ENCODE measurements around the gene MCU. TPM values are rescaled to one million over a fixed set of nuclear protein-coding genes. Genes with fewer than 3 reads are reported as not detected.

Gene MCU
- total RNA-seq, 2 donors from 2014 or later: 11.6 to 18.7 TPM

DNA sequence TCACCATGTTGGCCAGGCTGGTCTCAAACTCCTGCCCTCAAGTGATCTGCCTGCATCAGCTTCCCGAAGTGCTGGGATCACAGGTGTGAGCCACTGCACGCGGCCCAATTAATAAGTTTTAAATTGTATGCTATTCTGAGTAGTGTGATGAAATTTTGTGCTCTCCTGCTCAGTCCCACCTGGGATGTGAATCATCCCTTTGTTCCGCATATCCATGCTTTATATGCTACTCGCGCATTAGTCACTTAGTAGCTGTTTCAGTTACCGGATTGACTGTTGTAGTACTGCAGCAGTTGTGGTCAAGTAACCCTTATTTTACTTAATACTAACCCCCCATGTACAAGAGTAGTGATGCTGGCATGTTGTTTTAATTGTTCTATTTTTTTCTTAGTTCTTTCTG is 154.3 kb downstream of the MCU start:
- ATAC-seq (no peak), DNase-seq (ENCODE audit: low spot score) (no peak)
- Mint-ChIP-seq H3K36me3 (no peaks in the 10 kb centered on the region), H3K27ac (no peak overlapping the region), H3K4me3 (no peak overlapping the region), H3K27me3 (no peaks in the 10 kb centered on the region), H3K9me3 (no peaks in the 10 kb centered on the region), H3K4me1 (ENCODE audit: low read depth in 2 of 2) (no peaks in the 10 kb centered on the region)

DNA sequence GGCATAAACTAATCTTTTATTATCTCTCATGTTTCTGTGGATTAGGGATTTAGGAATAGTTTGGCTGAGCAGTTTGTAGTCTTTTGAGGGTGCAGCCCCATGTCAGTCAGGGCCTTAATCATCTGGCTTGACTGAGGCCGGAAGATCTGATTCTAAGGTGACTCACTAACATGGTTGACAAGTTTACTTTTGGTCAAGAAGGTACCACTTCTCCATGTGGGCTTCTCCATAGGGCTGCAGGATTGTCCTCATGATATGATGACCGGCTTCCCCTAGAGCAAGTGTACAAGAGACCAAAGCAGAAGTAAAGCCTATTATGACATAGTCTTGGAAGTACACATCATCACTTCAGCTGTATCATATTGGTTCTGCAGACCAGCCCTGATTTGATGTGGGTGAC is 155.7 kb downstream of the MCU start:
- no peaks in the 10 kb centered on the region for H3K4me1 Mint-ChIP-seq (ENCODE audit: low read depth in 2 of 2)
- no peak for DNase-seq (ENCODE audit: low spot score)
- H3K4me3 Mint-ChIP-seq: no peak overlapping the region
- no peaks in the 10 kb centered on the region for H3K27me3 Mint-ChIP-seq
- H3K36me3 Mint-ChIP-seq: no peaks in the 10 kb centered on the region
- no peaks in the 10 kb centered on the region for H3K9me3 Mint-ChIP-seq
- no peak overlapping the region for H3K27ac Mint-ChIP-seq
- ATAC-seq: no peak

DNA sequence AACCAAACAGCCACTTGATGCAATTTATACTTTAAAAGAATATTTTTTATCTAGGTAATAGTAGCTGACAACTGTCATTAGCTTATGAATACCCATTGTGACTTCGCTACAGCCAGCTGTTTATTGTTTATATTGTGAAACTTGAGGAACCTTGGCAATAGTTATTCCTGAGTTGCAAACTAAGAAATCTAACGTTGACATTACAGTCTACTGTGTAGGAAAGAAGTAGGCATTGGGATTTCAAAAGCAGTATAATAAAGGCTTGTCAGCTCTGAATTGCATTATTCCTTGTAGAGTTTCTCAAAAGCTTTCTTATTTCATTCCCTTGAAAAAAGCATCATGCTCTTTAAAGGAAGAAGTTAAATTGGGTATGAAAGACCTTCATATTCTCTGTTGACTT is 158.9 kb downstream of the MCU start:
- H3K4me3 Mint-ChIP-seq: no peak overlapping the region
- H3K36me3 Mint-ChIP-seq: no peaks in the 10 kb centered on the region
- no peak overlapping the region for H3K27ac Mint-ChIP-seq
- H3K9me3 Mint-ChIP-seq: no peaks in the 10 kb centered on the region
- no peaks in the 10 kb centered on the region for H3K27me3 Mint-ChIP-seq
- DNase-seq (ENCODE audit: low spot score) (no peak), ATAC-seq (no peak)
- no peaks in the 10 kb centered on the region for H3K4me1 Mint-ChIP-seq (ENCODE audit: low read depth in 2 of 2)

DNA sequence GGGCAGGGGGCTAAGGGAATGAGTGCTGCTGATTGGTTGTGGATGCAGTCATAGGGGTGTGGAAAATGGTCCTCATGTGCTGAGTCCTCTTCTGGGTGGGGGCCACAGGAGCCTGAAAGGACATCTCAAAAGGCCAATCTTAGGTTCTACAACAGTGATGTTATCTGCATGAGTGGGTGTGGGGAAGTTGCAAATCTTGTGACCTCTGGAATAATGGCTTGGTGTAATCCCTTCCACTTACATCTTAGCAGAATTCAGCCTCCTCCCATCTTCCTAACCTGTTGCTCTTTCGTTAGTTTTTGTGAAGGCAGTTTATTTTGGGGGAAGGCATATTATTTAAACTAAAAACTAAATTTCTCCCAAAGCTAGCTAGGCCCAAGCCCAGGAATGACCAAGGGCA is 159.6 kb downstream of the MCU start:
- DNase-seq (ENCODE audit: low spot score) (no peak), ATAC-seq (no peak)
- H3K9me3 Mint-ChIP-seq: no peaks in the 10 kb centered on the region
- no peak overlapping the region for H3K27ac Mint-ChIP-seq
- no peaks in the 10 kb centered on the region for H3K36me3 Mint-ChIP-seq
- no peak overlapping the region for H3K4me3 Mint-ChIP-seq
- H3K4me1 Mint-ChIP-seq (ENCODE audit: low read depth in 2 of 2): no peaks in the 10 kb centered on the region
- no peaks in the 10 kb centered on the region for H3K27me3 Mint-ChIP-seq

DNA sequence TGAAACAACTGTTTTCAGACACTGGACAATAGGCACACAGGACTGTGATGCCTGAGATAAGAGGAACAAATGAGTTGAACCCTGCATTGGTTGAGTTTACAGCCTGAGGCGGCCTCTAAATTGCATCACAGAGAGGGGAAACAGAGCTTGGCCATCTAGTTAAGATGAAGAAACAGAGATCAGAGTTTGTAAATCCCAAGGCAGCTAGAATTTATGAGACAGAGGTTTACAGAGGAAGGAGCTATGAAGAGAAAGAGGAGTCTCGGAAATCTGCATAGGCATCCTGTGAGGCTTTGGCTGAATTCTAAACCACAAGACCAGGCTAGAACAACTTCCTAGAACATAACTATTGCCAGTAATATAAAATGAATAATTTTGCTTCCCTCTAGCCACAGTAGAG is 160.6 kb downstream of the MCU start:
- H3K36me3 Mint-ChIP-seq: no peaks in the 10 kb centered on the region
- no peak for ATAC-seq
- H3K9me3 Mint-ChIP-seq: no peaks in the 10 kb centered on the region
- DNase-seq (ENCODE audit: low spot score): no peak
- H3K27ac Mint-ChIP-seq: no peak overlapping the region
- no peak overlapping the region for H3K4me3 Mint-ChIP-seq
- H3K27me3 Mint-ChIP-seq: no peaks in the 10 kb centered on the region
- H3K4me1 Mint-ChIP-seq (ENCODE audit: low read depth in 2 of 2): no peaks in the 10 kb centered on the region

DNA sequence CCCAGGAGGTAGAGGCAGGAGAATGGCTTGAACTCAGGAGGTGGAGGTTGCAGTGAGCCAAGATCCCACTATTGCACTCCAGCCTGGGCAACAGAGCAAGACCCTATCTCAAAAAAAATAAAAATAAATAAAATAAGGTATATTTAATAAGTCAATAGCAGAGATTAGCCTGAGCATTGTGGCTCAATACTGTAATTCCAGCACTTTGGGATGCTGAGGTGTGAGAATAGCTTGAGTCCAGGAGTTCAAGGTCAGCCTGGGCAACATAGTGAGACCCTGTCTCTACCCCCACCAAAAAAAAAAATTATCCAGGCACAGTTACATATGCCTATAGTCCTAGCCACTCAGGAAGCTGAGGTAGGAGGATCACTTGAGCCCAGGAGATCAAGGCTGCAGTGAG is 163.2 kb downstream of the MCU start:
- Mint-ChIP-seq H3K27ac (no peak overlapping the region), H3K4me1 (ENCODE audit: low read depth in 2 of 2) (no peaks in the 10 kb centered on the region)

DNA sequence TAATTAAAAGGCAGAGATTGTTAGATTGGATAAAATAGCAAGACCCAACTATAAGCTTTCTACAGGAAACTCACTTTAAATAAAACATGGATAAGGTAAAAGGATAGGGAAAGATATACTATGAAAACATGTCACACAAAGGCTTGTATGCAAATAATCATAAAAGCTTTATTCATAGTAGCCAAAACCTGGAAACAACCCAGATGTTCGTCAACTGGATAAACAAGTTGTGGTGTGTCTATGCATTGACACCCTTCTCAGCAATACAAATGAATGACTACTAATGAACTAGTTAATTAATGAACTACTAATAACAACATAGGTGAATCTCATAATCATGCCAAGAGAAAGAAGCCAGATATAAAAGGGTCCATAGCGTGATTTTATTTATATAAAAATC is 163.8 kb downstream of the MCU start:
- no peak for ATAC-seq
- no peaks in the 10 kb centered on the region for H3K9me3 Mint-ChIP-seq
- no peaks in the 10 kb centered on the region for H3K4me1 Mint-ChIP-seq (ENCODE audit: low read depth in 2 of 2)

More for the DNA sequence above, 163.2 kb downstream of the MCU start:
- DNase-seq (ENCODE audit: low spot score) (no peak), ATAC-seq (no peak)
- H3K4me3 Mint-ChIP-seq: no peak overlapping the region
- no peaks in the 10 kb centered on the region for H3K9me3 Mint-ChIP-seq
- no peaks in the 10 kb centered on the region for H3K36me3 Mint-ChIP-seq
- no peaks in the 10 kb centered on the region for H3K27me3 Mint-ChIP-seq

DNA sequence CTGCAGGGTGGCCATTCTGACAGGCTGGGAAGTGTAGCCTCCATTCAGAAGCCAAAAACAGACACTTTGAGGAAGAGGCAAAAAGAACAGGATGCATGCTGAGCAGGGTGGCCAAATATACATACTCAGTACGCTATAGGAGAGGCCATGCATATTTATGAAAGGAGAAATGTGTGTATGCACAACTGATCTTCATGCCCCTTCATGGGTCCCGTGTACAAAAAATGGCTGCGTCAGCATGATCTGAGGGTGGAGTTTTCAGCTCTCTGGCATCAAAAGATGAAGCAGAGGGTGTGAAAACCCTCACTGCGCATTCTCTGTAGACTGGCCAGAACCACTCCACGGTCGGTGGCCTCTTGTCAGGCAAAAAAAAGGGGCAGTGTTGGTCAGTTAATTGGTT is 166.1 kb downstream of the MCU start:
- no peaks in the 10 kb centered on the region for H3K9me3 Mint-ChIP-seq
- H3K27me3 Mint-ChIP-seq: no peaks in the 10 kb centered on the region
- ATAC-seq: no peak
- H3K27ac Mint-ChIP-seq: no peak overlapping the region
- no peak for DNase-seq (ENCODE audit: low spot score)
- H3K4me1 Mint-ChIP-seq (ENCODE audit: low read depth in 2 of 2): no peaks in the 10 kb centered on the region
- H3K36me3 Mint-ChIP-seq: no peaks in the 10 kb centered on the region
- H3K4me3 Mint-ChIP-seq: no peak overlapping the region

More for the DNA sequence above, 163.8 kb downstream of the MCU start:
- no peaks in the 10 kb centered on the region for H3K27me3 Mint-ChIP-seq
- H3K4me3 Mint-ChIP-seq: no peak overlapping the region
- no peak for DNase-seq (ENCODE audit: low spot score)
- H3K36me3 Mint-ChIP-seq: no peaks in the 10 kb centered on the region
- no peak overlapping the region for H3K27ac Mint-ChIP-seq

DNA sequence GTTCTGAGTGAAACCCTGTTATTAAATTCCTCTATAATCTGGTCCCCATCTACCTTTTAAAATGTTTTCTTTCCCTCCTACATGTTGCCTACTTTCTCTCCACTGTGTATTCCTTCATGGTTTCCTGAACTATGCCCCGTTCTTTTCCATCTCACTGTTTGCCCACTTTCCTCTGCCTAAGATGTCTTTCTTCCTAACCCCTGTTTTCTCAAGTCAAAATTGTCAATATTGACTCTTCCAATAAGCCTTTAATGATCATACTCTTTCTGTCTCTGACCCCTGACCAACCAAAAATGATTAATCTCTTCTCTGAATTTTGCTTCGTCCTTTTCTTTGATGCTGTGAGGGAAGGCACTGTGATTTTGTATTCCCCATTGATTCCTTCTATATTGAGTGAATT is 171.0 kb downstream of the MCU start:
- Mint-ChIP-seq H3K36me3 (no peaks in the 10 kb centered on the region), H3K9me3 (no peaks in the 10 kb centered on the region), H3K4me1 (ENCODE audit: low read depth in 2 of 2) (no peaks in the 10 kb centered on the region), H3K4me3 (no peak overlapping the region), H3K27me3 (no peaks in the 10 kb centered on the region), H3K27ac (no peak overlapping the region)
- ATAC-seq (no peak), DNase-seq (ENCODE audit: low spot score) (no peak)

DNA sequence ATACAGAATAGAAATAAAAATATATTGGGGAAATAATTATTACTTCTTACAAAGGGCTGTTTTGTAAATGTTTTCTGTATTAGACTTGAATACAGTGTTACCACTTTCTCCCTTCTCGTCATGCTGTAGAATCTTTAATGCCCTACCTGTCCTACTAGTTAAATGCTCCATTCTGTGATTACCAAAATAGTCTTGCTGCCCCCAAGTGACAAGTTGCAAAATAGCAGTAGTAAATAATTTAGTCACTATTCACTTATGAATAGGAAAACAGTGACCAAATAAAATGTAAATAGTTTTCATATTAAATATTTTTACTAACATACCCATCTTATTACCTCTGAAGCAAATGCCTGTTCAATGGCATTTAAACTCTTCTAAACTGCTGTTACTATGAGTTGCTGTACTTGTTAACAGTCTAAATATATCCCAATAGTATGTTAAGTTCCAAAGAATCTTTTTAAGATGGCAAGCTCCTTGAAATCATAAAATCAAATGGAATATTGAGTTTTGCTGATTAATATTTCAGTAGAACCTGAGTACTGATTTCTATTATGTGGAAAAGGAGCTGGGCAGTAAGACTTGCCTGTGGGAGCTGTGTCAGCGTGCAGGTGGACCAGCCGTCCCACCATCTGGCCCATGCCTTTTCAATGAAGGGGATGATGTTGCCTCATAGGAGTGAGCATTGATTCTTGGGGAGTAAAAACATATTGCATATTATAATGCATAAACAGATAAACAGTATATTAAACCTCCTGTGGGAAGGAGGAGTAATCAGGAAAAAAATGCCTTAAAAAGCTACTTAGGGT is 183.5 kb downstream of the MCU start:
- Mint-ChIP-seq H3K27me3 (no peaks in the 10 kb centered on the region), H3K27ac (no peak overlapping the region), H3K9me3 (no peaks in the 10 kb centered on the region), H3K4me3 (no peak overlapping the region), H3K36me3 (peaks cover 9% of the 10 kb centered on the region), H3K4me1 (ENCODE audit: low read depth in 2 of 2) (no peaks in the 10 kb centered on the region)
- ATAC-seq (no peak), DNase-seq (ENCODE audit: low spot score) (no peak)

DNA sequence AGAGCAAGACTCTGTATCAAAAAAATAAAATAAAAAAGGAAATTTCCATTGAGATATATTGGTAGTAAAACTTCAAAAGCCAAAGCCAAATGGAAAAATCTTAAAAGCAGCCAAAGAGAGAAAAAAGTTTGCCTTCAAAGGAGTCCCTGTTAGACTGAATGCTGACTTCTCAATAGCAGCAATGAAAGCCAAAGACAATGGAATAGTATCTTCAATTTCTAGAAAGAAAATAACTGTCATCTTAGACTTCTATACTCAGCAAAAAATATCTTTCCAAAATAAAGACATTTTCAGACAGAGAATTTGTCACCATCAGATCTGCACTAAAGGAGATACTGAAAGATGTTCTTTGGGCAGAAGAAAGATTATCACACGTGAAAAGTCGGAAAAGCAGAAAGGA is 187.3 kb downstream of the MCU start:
- no peak for DNase-seq (ENCODE audit: low spot score)
- no peaks in the 10 kb centered on the region for H3K27me3 Mint-ChIP-seq
- peaks cover 14% of the 10 kb centered on the region for H3K36me3 Mint-ChIP-seq
- no peaks in the 10 kb centered on the region for H3K4me1 Mint-ChIP-seq (ENCODE audit: low read depth in 2 of 2)
- no peaks in the 10 kb centered on the region for H3K9me3 Mint-ChIP-seq
- H3K4me3 Mint-ChIP-seq: no peak overlapping the region
- no peak overlapping the region for H3K27ac Mint-ChIP-seq
- no peak for ATAC-seq

DNA sequence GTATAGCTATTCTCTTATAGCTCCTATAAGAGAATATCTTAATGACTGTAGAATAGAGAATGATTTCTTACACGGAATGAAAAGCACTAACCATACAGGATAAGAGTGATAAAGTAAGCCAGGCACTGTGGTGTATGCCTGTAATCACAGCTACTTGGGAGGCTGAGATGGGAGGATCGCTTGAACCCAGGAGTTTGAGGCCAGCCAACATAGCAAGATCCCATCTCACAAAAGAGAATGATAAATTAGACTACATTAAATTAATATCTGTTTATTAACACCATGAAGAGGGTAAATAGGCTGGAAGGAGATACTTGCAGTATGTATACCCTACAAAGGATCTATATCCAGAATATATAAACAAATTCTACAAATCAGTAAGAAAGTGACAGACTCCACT is 189.3 kb downstream of the MCU start:
- Mint-ChIP-seq H3K27ac (no peak overlapping the region), H3K9me3 (no peaks in the 10 kb centered on the region), H3K4me1 (ENCODE audit: low read depth in 2 of 2) (no peaks in the 10 kb centered on the region), H3K27me3 (no peaks in the 10 kb centered on the region), H3K4me3 (no peak overlapping the region), H3K36me3 (peaks cover 18% of the 10 kb centered on the region)
- ATAC-seq: no peak
- no peak for DNase-seq (ENCODE audit: low spot score)

DNA sequence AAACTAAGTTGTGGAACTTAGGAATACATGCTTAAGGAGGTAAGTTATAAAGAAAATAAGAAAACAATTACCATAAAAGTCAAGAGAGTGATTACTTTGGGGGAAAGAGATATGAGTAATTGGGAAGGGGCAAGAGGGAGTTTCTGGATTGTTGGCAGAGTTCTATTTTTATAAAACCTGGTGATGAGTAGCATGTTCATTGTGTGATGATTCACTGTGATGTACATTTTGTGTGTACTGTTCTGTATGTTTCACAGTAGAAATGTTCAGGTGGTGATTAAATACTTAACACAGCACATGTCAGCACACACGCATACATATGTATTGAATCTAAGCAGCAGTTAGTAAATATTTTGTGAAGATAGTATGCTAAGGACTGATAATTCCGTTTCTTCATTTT is 191.9 kb downstream of the MCU start:
- Mint-ChIP-seq H3K27ac (no peak overlapping the region), H3K4me3 (no peak overlapping the region), H3K36me3 (peaks cover 20% of the 10 kb centered on the region), H3K4me1 (ENCODE audit: low read depth in 2 of 2) (peaks cover 15 to 18% of the 10 kb centered on the region in 2 donors), H3K27me3 (no peaks in the 10 kb centered on the region), H3K9me3 (no peaks in the 10 kb centered on the region)
- DNase-seq (ENCODE audit: low spot score) (no peak), ATAC-seq (no peak)

DNA sequence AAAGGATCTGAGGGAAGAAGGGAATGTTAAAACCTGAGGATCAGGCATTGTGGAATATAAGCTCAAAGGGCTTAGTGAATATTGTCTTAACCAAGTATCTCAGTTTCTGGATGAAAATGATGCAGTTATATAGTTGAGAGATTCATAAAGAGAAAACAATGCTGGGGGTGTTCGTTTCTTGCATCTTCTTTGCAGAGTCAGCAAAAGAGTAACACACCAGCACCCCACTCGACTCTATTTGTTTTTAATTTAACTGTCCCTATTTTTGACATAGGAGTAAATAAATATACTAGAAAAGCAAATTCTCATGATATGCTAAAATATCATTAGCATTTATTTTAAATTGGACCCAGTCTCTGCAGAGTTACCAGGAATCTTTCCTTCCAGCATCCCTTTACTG is 194.0 kb downstream of the MCU start:
- no peaks in the 10 kb centered on the region for H3K9me3 Mint-ChIP-seq
- H3K4me3 Mint-ChIP-seq: no peak overlapping the region
- ATAC-seq (no peak), DNase-seq (ENCODE audit: low spot score) (no peak)
- no peak overlapping the region for H3K27ac Mint-ChIP-seq
- peaks cover 24 to 25% of the 10 kb centered on the region in 2 donors for H3K4me1 Mint-ChIP-seq (ENCODE audit: low read depth in 2 of 2)
- no peaks in the 10 kb centered on the region for H3K27me3 Mint-ChIP-seq
- H3K36me3 Mint-ChIP-seq: peaks cover 16% of the 10 kb centered on the region

DNA sequence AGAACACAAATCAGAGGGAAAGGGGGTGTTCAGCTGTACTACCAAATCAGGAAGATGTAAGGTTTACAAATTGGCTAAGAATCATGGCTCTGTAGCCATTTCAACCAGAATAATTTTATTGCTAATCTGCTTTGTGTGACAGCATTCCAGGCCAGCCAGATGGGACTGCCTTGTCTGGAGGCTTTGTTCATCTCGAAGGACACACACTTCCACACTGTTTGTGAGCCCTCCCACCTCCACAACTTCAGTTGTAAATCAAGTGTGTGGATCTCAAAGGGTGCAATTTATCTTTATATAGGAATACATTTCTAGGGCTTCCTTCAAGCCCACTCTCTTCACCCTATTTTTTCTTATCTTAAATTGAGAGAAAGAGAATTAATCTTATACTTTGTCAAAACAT is 194.7 kb downstream of the MCU start:
- ATAC-seq (no peak), DNase-seq (ENCODE audit: low spot score) (no peak)
- Mint-ChIP-seq H3K4me3 (no peak overlapping the region), H3K4me1 (ENCODE audit: low read depth in 2 of 2) (peaks cover 24 to 25% of the 10 kb centered on the region in 2 donors), H3K27ac (peak overlapping the region in 1 of 2 donors; percentile 47), H3K27me3 (no peaks in the 10 kb centered on the region), H3K36me3 (peaks cover 16% of the 10 kb centered on the region), H3K9me3 (no peaks in the 10 kb centered on the region)
